Stomach (tissue), 9 donors: Measurements from ENCODE around the gene UCN. TPM values are rescaled to one million over a fixed set of nuclear protein-coding genes. Genes with fewer than 3 reads are reported as not detected.

Source experiments
- DNase-seq, 2 donors: peaks; one replicate each; pipeline versions ENCODE4 v3.0.0 to v3.0.0-alpha.2; 2013 to 2019
- H3K27ac ChIP-seq, 5 donors: fragments of 200-600 bp in 4 of 5; sonication (generic) in 4 of 5; one replicate each; pipeline ENCODE4 v1.5.1; 2013 to 2019; ENCODE audit warnings: mild to moderate bottlenecking in 1 of 5, moderate library complexity in 1 of 5
- H3K27me3 ChIP-seq, 3 donors: fragments of 200-600 bp; sonication (generic); one replicate each; pipeline ENCODE4 v1.5.1; 2017 to 2019; ENCODE audit warnings: mixed run types in 1 of 3
- H3K36me3 ChIP-seq, 4 donors: fragments of 200-600 bp; sonication (generic); 1 replicate in 3 of 4; 2 replicates in 1 of 4; pipeline ENCODE4 v1.5.1; 2016 to 2019
- H3K4me1 ChIP-seq, 4 donors: fragments of 200-600 bp; sonication (generic); one replicate each; pipeline ENCODE4 v1.5.1; 2016 to 2019
- H3K4me3 ChIP-seq, 4 donors: fragments of 200-600 bp; sonication (generic) in 3 of 4; one replicate each; pipeline ENCODE4 v1.5.1; 2016 to 2019; ENCODE audit warnings: mild to moderate bottlenecking in 1 of 4
- H3K9me3 ChIP-seq, 4 donors: fragments of 200-600 bp; sonication (generic); one replicate each; pipeline ENCODE4 v1.5.1; 2016 to 2019
- CTCF ChIP-seq, 7 experiments: fragments of 450-650 bp in 4 of 7; fragments of 200-600 bp in 3 of 7; sonication (generic) in 3 of 7; IDR thresholded peaks; one replicate each; pipeline ENCODE4 v1.5.1; 2016 to 2019; ENCODE audit warnings: antibody characterized with exemption in 7 of 7, control low read depth in 2 of 7, mild to moderate bottlenecking in 1 of 7
- EP300 ChIP-seq: sonication (generic); formaldehyde crosslinking; IDR thresholded peaks from one replicate; pipeline ENCODE4 v1.6.1; 2017; ENCODE audit warnings: antibody characterized with exemption
- POLR2A ChIP-seq, 4 donors: fragments of 450-650 bp; IDR thresholded peaks; one replicate each; pipeline ENCODE4 v1.6.1; 2016; ENCODE audit warnings: antibody characterized with exemption in 4 of 4, control low read depth in 2 of 4, mild to moderate bottlenecking in 1 of 4, moderate library complexity in 1 of 4
- POLR2AphosphoS5 ChIP-seq, 3 donors: sonication (generic); formaldehyde crosslinking; IDR thresholded peaks; one replicate each; pipeline ENCODE4 v1.6.1; 2016; ENCODE audit warnings: antibody characterized with exemption in 3 of 3
- WGBS, 5 donors: extraction: QIAGEN DNeasy Blood & Tissue Kit in 3 of 5; methylation state at CpG; one replicate each; pipeline versions ENCODE4 v1.1.5 to v1.1.7; 2013 to 2018; 5-methylcytosine and 5-hydroxymethylcytosine counted together
- intact Hi-C: fragments of 100-400 bp; cut with DNase I; formaldehyde crosslinking; loops from one replicate; pipeline ENCODE4 v1.15.1; 2023; ENCODE audit warnings: low total_unique reads
- polyA plus RNA-seq, 3 donors: library from polyadenylated mRNA; stranded (reverse); fragments of 200-250 nt; gene quantifications; one replicate each; pipeline ENCODE4 v1.2.3, GENCODE V29; 2013
- total RNA-seq, 5 donors: library from RNA; depleted of rRNA; stranded (reverse); fragments of >200 nt; gene quantifications; one replicate each; pipeline versions ENCODE4 v1.1.0 to v1.2.3, GENCODE V29; 2014 to 2016
- donor health status: healthy with polysubstance abuse.
- donor health status: Bipolar disorder and iron deficiency.
- donor health status: healthy.

Gene UCN
- total and polyA plus RNA-seq, 8 donors = 3.5 to 6.7 (median 4.1) TPM; not detected in 5

DNA sequence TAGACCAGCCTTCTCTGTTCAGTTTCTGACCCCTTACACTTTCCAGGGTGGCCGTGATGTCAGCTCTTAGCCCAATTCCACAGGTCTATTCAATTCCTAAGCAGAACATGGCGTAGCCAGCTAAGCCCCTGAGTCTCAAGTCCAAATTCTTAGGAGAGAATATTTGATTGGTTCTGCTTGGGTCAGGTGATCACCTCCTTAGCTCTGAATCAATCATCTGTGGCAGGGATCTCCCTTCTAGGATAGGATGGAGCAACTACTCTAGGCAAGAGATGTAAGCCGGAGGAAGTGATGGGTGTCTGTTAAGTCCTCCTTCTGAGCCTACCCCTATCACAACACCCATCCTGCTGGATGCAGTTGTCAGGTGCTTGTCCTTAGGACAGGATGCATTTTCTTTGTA is 11.1 kb downstream of the UCN start:
- no peaks in the 10 kb centered on the region for H3K9me3 ChIP-seq
- peaks cover 0 to 60% (median 0%) of the 10 kb centered on the region in 3 donors for H3K27me3 ChIP-seq
- TF ChIP-seq CTCF (IDR thresholded peaks at IDR 0.05) (no peak), POLR2A (IDR thresholded peaks at IDR 0.05) (no peak)
- no peak overlapping the region for H3K4me3 ChIP-seq
- intact Hi-C loops = no loop called here
- H3K36me3 ChIP-seq = no peaks in the 10 kb centered on the region
- DNase-seq = no peak
- no peak overlapping the region for H3K27ac ChIP-seq
- peaks cover 7 to 21% (median 10%) of the 10 kb centered on the region in 4 donors for H3K4me1 ChIP-seq
- 78 to 89% (median 84%) methylated on average over 3 of the region's 3 CpGs for whole genome bisulfite sequencing, 5 donors

DNA sequence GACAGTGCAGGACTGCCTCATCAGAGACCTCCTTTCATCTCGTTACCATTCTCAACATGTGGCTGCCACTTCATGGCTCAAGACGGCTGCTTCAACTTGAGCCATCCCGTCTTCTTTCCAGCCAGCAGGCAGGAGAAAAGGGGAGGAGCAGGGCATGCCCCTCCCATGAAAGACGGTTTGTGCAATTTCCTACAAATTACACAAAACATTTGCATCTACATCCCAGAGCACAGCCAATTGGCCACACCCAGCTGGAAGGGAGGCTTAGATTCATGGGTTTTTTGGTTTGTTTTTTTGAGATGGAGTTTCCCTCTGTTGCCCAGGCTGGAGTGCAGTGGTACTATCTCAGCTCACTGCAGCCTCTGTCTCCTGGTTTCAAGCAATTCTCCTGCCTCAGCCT is 11.8 kb downstream of the UCN start:
- H3K4me1 ChIP-seq = peaks cover 7 to 21% (median 10%) of the 10 kb centered on the region in 4 donors
- H3K4me3 ChIP-seq = no peak overlapping the region
- WGBS, 5 donors = 51 to 65% (median 63%) methylated on average over 4 of the region's 4 CpGs
- intact Hi-C loops = no loop called here
- no peak for DNase-seq
- H3K9me3 ChIP-seq = no peaks in the 10 kb centered on the region
- peaks cover 0 to 68% (median 0%) of the 10 kb centered on the region in 3 donors for H3K27me3 ChIP-seq
- no peak overlapping the region for H3K27ac ChIP-seq
- TF ChIP-seq POLR2AphosphoS5 (IDR thresholded peaks at IDR 0.05) (no peak), EP300 (no peak), POLR2A (IDR thresholded peaks at IDR 0.05) (no peak), CTCF (IDR thresholded peaks at IDR 0.05) (no peak)
- no peaks in the 10 kb centered on the region for H3K36me3 ChIP-seq

GRCh38 chr2:27294928-27295327 is 13.3 kb downstream of the UCN start:
- H3K36me3 ChIP-seq = no peaks in the 10 kb centered on the region
- intact Hi-C loops = no loop called here
- 89 to 93% (median 89%) methylated on average over 8 of the region's 8 CpGs for WGBS, 5 donors

GRCh38 chr2:27291865-27292264 is 16.4 kb downstream of the UCN start:
- no peak for DNase-seq
- no peak overlapping the region for H3K27ac ChIP-seq
- WGBS, 5 donors = 16 to 36% (median 26%) methylated on average over 5 to 6 of the region's 6 CpGs
- H3K4me3 ChIP-seq = no peak overlapping the region
- TF ChIP-seq CTCF (IDR thresholded peaks at IDR 0.05) (no peak), POLR2A (IDR thresholded peaks at IDR 0.05) (no peak), POLR2AphosphoS5 (IDR thresholded peaks at IDR 0.05) (no peak), EP300 (no peak)
- H3K36me3 ChIP-seq = no peaks in the 10 kb centered on the region
- peaks cover 0 to 71% (median 6%) of the 10 kb centered on the region in 3 donors for H3K27me3 ChIP-seq
- intact Hi-C loops = no loop called here
- peaks cover 7 to 21% (median 10%) of the 10 kb centered on the region in 4 donors for H3K4me1 ChIP-seq
- no peaks in the 10 kb centered on the region for H3K9me3 ChIP-seq

More at GRCh38 chr2:27294928-27295327, 13.3 kb downstream of the UCN start:
- H3K4me1 ChIP-seq = peaks cover 7 to 21% (median 10%) of the 10 kb centered on the region in 4 donors
- no peaks in the 10 kb centered on the region for H3K9me3 ChIP-seq
- no peak overlapping the region for H3K27ac ChIP-seq
- H3K27me3 ChIP-seq = peaks cover 0 to 75% (median 6%) of the 10 kb centered on the region in 3 donors
- no peak for DNase-seq
- TF ChIP-seq CTCF (IDR thresholded peaks at IDR 0.05) (no peak), POLR2A (IDR thresholded peaks at IDR 0.05) (no peak), EP300 (no peak), POLR2AphosphoS5 (IDR thresholded peaks at IDR 0.05) (no peak)
- H3K4me3 ChIP-seq = no peak overlapping the region
